Stomach (tissue), 9 donors: ENCODE measurements around the gene PCDHGA11. TPM values are rescaled to one million over a fixed set of nuclear protein-coding genes. Genes with fewer than 3 reads are reported as not detected.

Experiments
- DNase-seq, 2 donors: peaks; one replicate each; pipeline versions ENCODE4 v3.0.0 to v3.0.0-alpha.2; 2013 to 2019
- H3K27ac ChIP-seq, 5 donors: fragments of 200-600 bp in 4 of 5; sonication (generic) in 4 of 5; one replicate each; pipeline ENCODE4 v1.5.1; 2013 to 2019; ENCODE audit warnings: mild to moderate bottlenecking in 1 of 5, moderate library complexity in 1 of 5
- H3K27me3 ChIP-seq, 3 donors: fragments of 200-600 bp; sonication (generic); one replicate each; pipeline ENCODE4 v1.5.1; 2017 to 2019; ENCODE audit warnings: mixed run types in 1 of 3
- H3K36me3 ChIP-seq, 4 donors: fragments of 200-600 bp; sonication (generic); 1 replicate in 3 of 4; 2 replicates in 1 of 4; pipeline ENCODE4 v1.5.1; 2016 to 2019
- H3K4me1 ChIP-seq, 4 donors: fragments of 200-600 bp; sonication (generic); one replicate each; pipeline ENCODE4 v1.5.1; 2016 to 2019
- H3K4me3 ChIP-seq, 4 donors: fragments of 200-600 bp; sonication (generic) in 3 of 4; one replicate each; pipeline ENCODE4 v1.5.1; 2016 to 2019; ENCODE audit warnings: mild to moderate bottlenecking in 1 of 4
- H3K9me3 ChIP-seq, 4 donors: fragments of 200-600 bp; sonication (generic); one replicate each; pipeline ENCODE4 v1.5.1; 2016 to 2019
- CTCF ChIP-seq, 7 experiments: fragments of 450-650 bp in 4 of 7; fragments of 200-600 bp in 3 of 7; sonication (generic) in 3 of 7; IDR thresholded peaks; one replicate each; pipeline ENCODE4 v1.5.1; 2016 to 2019; ENCODE audit warnings: antibody characterized with exemption in 7 of 7, control low read depth in 2 of 7, mild to moderate bottlenecking in 1 of 7
- EP300 ChIP-seq: sonication (generic); formaldehyde crosslinking; IDR thresholded peaks from one replicate; pipeline ENCODE4 v1.6.1; 2017; ENCODE audit warnings: antibody characterized with exemption
- POLR2A ChIP-seq, 4 donors: fragments of 450-650 bp; IDR thresholded peaks; one replicate each; pipeline ENCODE4 v1.6.1; 2016; ENCODE audit warnings: antibody characterized with exemption in 4 of 4, control low read depth in 2 of 4, mild to moderate bottlenecking in 1 of 4, moderate library complexity in 1 of 4
- POLR2AphosphoS5 ChIP-seq, 3 donors: sonication (generic); formaldehyde crosslinking; IDR thresholded peaks; one replicate each; pipeline ENCODE4 v1.6.1; 2016; ENCODE audit warnings: antibody characterized with exemption in 3 of 3
- whole genome bisulfite sequencing, 5 donors: extraction: QIAGEN DNeasy Blood & Tissue Kit in 3 of 5; methylation state at CpG; one replicate each; pipeline versions ENCODE4 v1.1.5 to v1.1.7; 2013 to 2018; 5-methylcytosine and 5-hydroxymethylcytosine counted together
- intact Hi-C: fragments of 100-400 bp; cut with DNase I; formaldehyde crosslinking; loops from one replicate; pipeline ENCODE4 v1.15.1; 2023; ENCODE audit warnings: low total_unique reads
- polyA plus RNA-seq, 3 donors: library from polyadenylated mRNA; stranded (reverse); fragments of 200-250 nt; gene quantifications; one replicate each; pipeline ENCODE4 v1.2.3, GENCODE V29; 2013
- total RNA-seq, 5 donors: library from RNA; depleted of rRNA; stranded (reverse); fragments of >200 nt; gene quantifications; one replicate each; pipeline versions ENCODE4 v1.1.0 to v1.2.3, GENCODE V29; 2014 to 2016
- donor health status: healthy with polysubstance abuse.
- donor health status: Bipolar disorder and iron deficiency.
- donor health status: healthy.

The PCDHGA11 gene
- total and polyA plus RNA-seq, 8 donors: 0.25 to 15.2 (median 0.89) TPM

GRCh38 chr5:141398608-141399007 lies 22.2 kb upstream of the PCDHGA11 start:
- DNase-seq: no peak
- H3K27me3 ChIP-seq: peaks cover 0 to 79% (median 19%) of the 10 kb centered on the region in 3 donors
- peaks cover 0 to 11% (median 0%) of the 10 kb centered on the region in 4 donors for H3K36me3 ChIP-seq
- H3K4me3 ChIP-seq: no peak overlapping the region
- H3K9me3 ChIP-seq: peaks cover 44 to 94% (median 87%) of the 10 kb centered on the region in 4 donors
- peaks cover 0 to 6% (median 0%) of the 10 kb centered on the region in 4 donors for H3K4me1 ChIP-seq
- WGBS, 5 donors: 19 to 30% (median 24%) methylated on average over 15 of the region's 15 CpGs
- no peak overlapping the region for H3K27ac ChIP-seq
- intact Hi-C loops: no loop called here
- TF ChIP-seq CTCF (IDR thresholded peaks at IDR 0.05): no peak
- TF ChIP-seq POLR2A (IDR thresholded peaks at IDR 0.05): no peak
- no peak for TF ChIP-seq EP300
- TF ChIP-seq POLR2AphosphoS5 (IDR thresholded peaks at IDR 0.05): no peak

- Histone ChIP-seq H3K27ac (no peak overlapping the region), H3K36me3 (peaks cover 0 to 13% (median 0%) of the 10 kb centered on the region in 4 donors), H3K9me3 (peaks cover 42 to 94% (median 87%) of the 10 kb centered on the region in 4 donors), H3K4me3 (no peak overlapping the region), H3K4me1 (peaks cover 0 to 6% (median 0%) of the 10 kb centered on the region in 4 donors), H3K27me3 (peaks cover 0 to 78% (median 25%) of the 10 kb centered on the region in 3 donors)
- TF ChIP-seq CTCF (IDR thresholded peaks at IDR 0.05): no peak
- no peak for TF ChIP-seq POLR2AphosphoS5 (IDR thresholded peaks at IDR 0.05)
- TF ChIP-seq EP300: no peak
- intact Hi-C loops: no loop called here
- DNase-seq: no peak
- 18 to 32% (median 28%) methylated on average over 15 to 61 of the region's 61 CpGs for WGBS, 5 donors
Observed at GRCh38 chr5:141399555-141400258, 21.1 kb upstream of the PCDHGA11 start.

GRCh38 chr5:141402553-141403243 lies 18.2 kb upstream of the PCDHGA11 start, which contains the start of gene PCDHGA9:
TSS of gene PCDHGA9 (plus strand) at chr5:141402778. CDS start at chr5:141402953, 175 bp downstream.
- Histone ChIP-seq H3K36me3 (peaks cover 0 to 18% (median 0%) of the 10 kb centered on the region in 4 donors), H3K4me3 (peak within 1 kb of the TSS in 3 of 4 donors; percentile 8 to 37 (median 27)), H3K9me3 (peaks cover 51 to 96% (median 90%) of the 10 kb centered on the region in 4 donors), H3K27me3 (peaks cover 0 to 76% (median 32%) of the 10 kb centered on the region in 3 donors), H3K27ac (no peak within 1 kb of the TSS), H3K4me1 (peaks cover 0 to 6% (median 0%) of the 10 kb centered on the region in 4 donors)
- peak in 1 of 2 donors; percentile 44 for DNase-seq
- no peak for TF ChIP-seq EP300
- no peak for TF ChIP-seq POLR2A (IDR thresholded peaks at IDR 0.05)
- peak in 1 of 7 experiments; percentile 10 for TF ChIP-seq CTCF (IDR thresholded peaks at IDR 0.05)
- intact Hi-C loops: no loop called here
- 13 to 20% (median 17%) methylated on average over 26 to 27 of the region's 27 CpGs for WGBS, 5 donors

- peaks cover 0 to 6% (median 0%) of the 10 kb centered on the region in 4 donors for H3K4me1 ChIP-seq
- intact Hi-C loops: no loop called here
- H3K27me3 ChIP-seq: peaks cover 0 to 80% (median 37%) of the 10 kb centered on the region in 3 donors
- H3K27ac ChIP-seq: no peak overlapping the region
- peaks cover 0 to 18% (median 0%) of the 10 kb centered on the region in 4 donors for H3K36me3 ChIP-seq
- H3K4me3 ChIP-seq: peak overlapping the region in 2 of 4 donors; percentile 8 to 37
- 25 to 39% (median 31%) methylated on average over 21 to 22 of the region's 22 CpGs for WGBS, 5 donors
- DNase-seq: no peak
- no peak for TF ChIP-seq CTCF (IDR thresholded peaks at IDR 0.05)
- no peak for TF ChIP-seq EP300
- peaks cover 54 to 99% (median 94%) of the 10 kb centered on the region in 4 donors for H3K9me3 ChIP-seq
Observed at GRCh38 chr5:141403387-141403786, 17.5 kb upstream of the PCDHGA11 start.
